ENCODE results near the gene SVEP1.

Gene SVEP1

GRCh38 chr9:110472111-110472510 lies 107.4 kb downstream of the SVEP1 start:
- H3K4me3 ChIP-seq (ENCODE audit: low read depth, low read length), result no peak overlapping the region

GRCh38 chr9:110468950-110469349 lies 110.6 kb downstream of the SVEP1 start:
- no peak overlapping the region for H3K4me3 ChIP-seq (ENCODE audit: low read depth, low read length)
- TF ChIP-seq CTCF (IDR thresholded peaks at IDR 0.05; ENCODE audit: borderline replicate concordance, insufficient read depth, low read depth, low read length), result no peak

More at GRCh38 chr9:110472111-110472510, 107.4 kb downstream of the SVEP1 start:
- TF ChIP-seq CTCF (IDR thresholded peaks at IDR 0.05; ENCODE audit: borderline replicate concordance, insufficient read depth, low read depth, low read length), result no peak

DNA sequence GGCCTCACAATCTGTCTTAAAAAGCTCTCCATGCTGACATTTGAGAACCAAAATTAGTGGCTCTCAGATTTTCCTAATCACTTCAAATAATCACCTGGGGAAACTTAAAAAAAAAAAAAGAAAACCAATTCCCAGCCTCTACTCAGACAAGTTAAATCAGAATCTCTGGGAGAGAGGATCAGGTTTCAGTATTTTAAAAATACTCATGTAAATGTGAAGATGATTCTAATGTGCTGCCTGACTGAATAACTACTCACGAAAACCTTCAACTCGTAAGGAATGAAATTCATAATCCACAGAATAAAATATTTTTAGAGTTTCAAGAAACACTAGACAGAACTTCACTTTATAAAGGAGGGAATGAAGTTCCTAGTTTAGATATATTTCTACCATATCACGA lies 114.4 kb downstream of the SVEP1 start:
- TF ChIP-seq CTCF (IDR thresholded peaks at IDR 0.05; ENCODE audit: borderline replicate concordance, insufficient read depth, low read depth, low read length), result no peak
- no peak overlapping the region for H3K4me3 ChIP-seq (ENCODE audit: low read depth, low read length)

DNA sequence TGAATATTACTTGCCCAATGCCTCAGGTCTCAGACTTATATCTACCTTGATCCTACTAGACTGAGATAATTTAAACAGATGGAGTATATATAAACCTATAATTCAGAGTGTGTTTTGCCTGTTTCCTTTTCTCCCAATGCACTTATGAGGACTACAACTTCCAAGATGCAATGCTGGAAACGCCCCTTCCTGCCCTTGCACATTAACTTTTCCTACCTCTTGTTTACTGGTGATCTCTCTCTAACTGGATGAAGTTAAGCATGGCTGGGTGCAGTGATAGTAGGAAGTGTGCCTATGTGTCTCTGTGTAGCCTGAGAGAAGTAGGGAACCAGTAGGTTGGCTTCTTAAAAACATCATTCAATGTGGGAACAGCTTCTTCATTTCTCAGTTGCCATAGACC lies 115.2 kb downstream of the SVEP1 start:
- no peak overlapping the region for H3K4me3 ChIP-seq (ENCODE audit: low read depth, low read length)
- TF ChIP-seq CTCF (IDR thresholded peaks at IDR 0.05; ENCODE audit: borderline replicate concordance, insufficient read depth, low read depth, low read length), result no peak

DNA sequence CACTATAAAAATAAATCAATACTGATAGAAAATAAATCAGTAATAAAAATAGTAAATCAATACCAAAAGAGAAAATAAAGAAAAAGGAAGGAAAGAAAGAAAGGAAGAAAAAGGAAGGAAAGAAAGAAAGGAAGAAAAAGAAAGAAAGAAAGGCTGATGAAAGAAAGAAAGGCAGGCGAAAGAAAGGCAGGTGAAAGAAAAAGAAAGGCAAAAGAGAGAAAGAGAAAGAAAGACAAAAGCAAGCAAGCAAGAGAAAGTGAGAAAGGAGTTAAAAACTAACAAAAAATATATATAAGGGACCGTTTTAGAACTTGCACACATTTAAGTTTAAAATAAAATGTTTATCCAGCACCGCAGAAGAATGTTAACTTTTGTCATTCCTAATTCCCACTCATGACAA lies 116.0 kb downstream of the SVEP1 start:
- no peak overlapping the region for H3K4me3 ChIP-seq (ENCODE audit: low read depth, low read length)
- TF ChIP-seq CTCF (IDR thresholded peaks at IDR 0.05; ENCODE audit: borderline replicate concordance, insufficient read depth, low read depth, low read length), result no peak

- H3K4me3 ChIP-seq (ENCODE audit: low read depth, low read length), result no peak overlapping the region
- TF ChIP-seq CTCF (IDR thresholded peaks at IDR 0.05; ENCODE audit: borderline replicate concordance, insufficient read depth, low read depth, low read length), result no peak
Measured at GRCh38 chr9:110457245-110457644, 122.3 kb downstream of the SVEP1 start.

GRCh38 chr9:110456681-110457080 lies 122.9 kb downstream of the SVEP1 start:
- H3K4me3 ChIP-seq (ENCODE audit: low read depth, low read length), result no peak overlapping the region
- TF ChIP-seq CTCF (IDR thresholded peaks at IDR 0.05; ENCODE audit: borderline replicate concordance, insufficient read depth, low read depth, low read length), result no peak
